Lung (tissue), 16 donors: ENCODE measurements around the gene RPL10A. TPM values are rescaled to one million over a fixed set of nuclear protein-coding genes. Genes with fewer than 3 reads are reported as not detected.

Source experiments
- ATAC-seq: fragments of 200-7000 bp; cut with Tn5 transposase; one replicate; pipeline ENCODE4 v1.9.1; 2020; ENCODE audit warnings: moderate number of reproducible peaks; ENCODE audit not compliant: insufficient read depth, low FRiP score
- DNase-seq, 3 donors: peaks; one replicate each; pipeline ENCODE4 v3.0.0-alpha.2; 2013 to 2017
- H3K27ac ChIP-seq, 2 donors: one replicate each; pipeline ENCODE4 v1.5.1; 2013; ENCODE audit warnings: mild to moderate bottlenecking in 2 of 2, moderate library complexity in 2 of 2, control low read depth in 1 of 2, inconsistent platforms in 1 of 2, low read depth in 1 of 2, low read length in 1 of 2
- H3K27me3 ChIP-seq, 3 donors: one replicate each; pipeline ENCODE4 v1.5.1; 2013; ENCODE audit warnings: low read length in 2 of 3; ENCODE audit not compliant: control insufficient read depth in 3 of 3, insufficient read depth in 3 of 3
- H3K36me3 ChIP-seq, 4 donors: one replicate each; pipeline ENCODE4 v1.5.1; 2013; ENCODE audit warnings: low read length in 4 of 4, mild to moderate bottlenecking in 1 of 4, moderate library complexity in 1 of 4; ENCODE audit not compliant: control insufficient read depth in 4 of 4, insufficient read depth in 4 of 4
- H3K4me1 ChIP-seq, 5 donors: one replicate each; pipeline ENCODE4 v1.5.1; 2013; ENCODE audit warnings: low read length in 5 of 5, mild to moderate bottlenecking in 2 of 5, moderate library complexity in 1 of 5; ENCODE audit not compliant: control insufficient read depth in 5 of 5, insufficient read depth in 5 of 5
- H3K4me3 ChIP-seq: one replicate; pipeline ENCODE4 v1.5.1; 2013; ENCODE audit warnings: mild to moderate bottlenecking, control low read depth, moderate library complexity
- H3K9ac ChIP-seq, 2 donors: one replicate each; pipeline ENCODE4 v1.5.1; 2013; ENCODE audit warnings: low read length in 2 of 2, control low read depth in 1 of 2; ENCODE audit not compliant: insufficient read depth in 1 of 2
- H3K9me3 ChIP-seq, 4 donors: one replicate each; pipeline ENCODE4 v1.5.1; 2013; ENCODE audit warnings: low read length in 3 of 4, mild to moderate bottlenecking in 1 of 4, moderate library complexity in 1 of 4; ENCODE audit not compliant: control insufficient read depth in 4 of 4, insufficient read depth in 3 of 4
- CTCF ChIP-seq: IDR thresholded peaks from 2 replicates; pipeline ENCODE4 v1.5.1; 2012; ENCODE audit warnings: mild to moderate bottlenecking; ENCODE audit errors: control extremely low read depth, extremely low read depth
- WGBS, 2 donors: extraction: QIAGEN DNeasy Blood & Tissue Kit; methylation state at CpG; one replicate each; pipeline ENCODE4 v1.1.7; 2013; 5-methylcytosine and 5-hydroxymethylcytosine counted together
- long read RNA-seq, 5 donors: transcript quantifications; one replicate each; lab custom pipeline, GENCODE V29; 2026
- polyA plus RNA-seq, 2 donors: library from polyadenylated mRNA; stranded (reverse); fragments of 200-250 nt; gene quantifications; one replicate each; pipeline ENCODE4 v1.2.1, GENCODE V29; 2013
- total RNA-seq, 2 donors: library from RNA; depleted of rRNA in 1 of 2; stranded (reverse); fragments of >200 nt in 1 of 2; gene quantifications; one replicate each; pipeline ENCODE4 v1.2.1, GENCODE V29; 2014 to 2021
- donor health status: control.
- donor health status: control.
- donor health status: Bipolar disorder and iron deficiency.
- donor health status: healthy.
- donor health status: DM: yes; HTN: yes; CAD: no.

The RPL10A gene
- total RNA-seq (1,000 to 10,000 TPM; 1,164 to 1,688 TPM), polyA plus RNA-seq (1,000 to 10,000 TPM in 1 of 2 donors, 100 to 1,000 TPM in 1; 986 to 1,885 TPM)
- long read RNA-seq, donor 1, transcript RPL10A-203 (5 exons, 1,069 nt), result minor isoform, 11 of 2,072 reads
- long read RNA-seq, donor 1, transcript RPL10A-204 (6 exons, 962 nt), result minor isoform, 9 of 2,072 reads
- long read RNA-seq, donor 1, transcript RPL10A-201 (6 exons, 716 nt), result major isoform, 1,329 of 2,072 reads
- long read RNA-seq, donor 1, transcript RPL10A-202 (5 exons, 1,063 nt), result minor isoform, 238 of 2,072 reads
- long read RNA-seq, donor 1, partial matches to known transcripts, result 396 of 2,072 reads
- long read RNA-seq, donor 1, other reads (novel, unspliced or antisense), result 89 of 2,072 reads
- long read RNA-seq, donor 2, transcript RPL10A-201 (6 exons, 716 nt), result major isoform, 642 of 960 reads
- long read RNA-seq, donor 2, transcript RPL10A-203 (5 exons, 1,069 nt), result minor isoform, 9 of 960 reads
- long read RNA-seq, donor 2, transcript RPL10A-202 (5 exons, 1,063 nt), result minor isoform, 66 of 960 reads
- long read RNA-seq, donor 2, partial matches to known transcripts, result 189 of 960 reads
- long read RNA-seq, donor 2, other reads (novel, unspliced or antisense), result 51 of 960 reads
- long read RNA-seq, donor 3, transcript RPL10A-201 (6 exons, 716 nt), result major isoform, 619 of 1,258 reads
- long read RNA-seq, donor 3, transcript RPL10A-202 (5 exons, 1,063 nt), result minor isoform, 210 of 1,258 reads
- long read RNA-seq, donor 3, transcript RPL10A-203 (5 exons, 1,069 nt), result minor isoform, 6 of 1,258 reads
- long read RNA-seq, donor 3, transcript RPL10A-204 (6 exons, 962 nt), result minor isoform, 7 of 1,258 reads
- long read RNA-seq, donor 3, partial matches to known transcripts, result 379 of 1,258 reads
- long read RNA-seq, donor 3, other reads (novel, unspliced or antisense), result 37 of 1,258 reads
- long read RNA-seq, donor 4, transcript RPL10A-203 (5 exons, 1,069 nt), result minor isoform, 6 of 974 reads
- long read RNA-seq, donor 4, transcript RPL10A-202 (5 exons, 1,063 nt), result minor isoform, 86 of 974 reads
- long read RNA-seq, donor 4, transcript RPL10A-204 (6 exons, 962 nt), result minor isoform, 5 of 974 reads
- long read RNA-seq, donor 4, transcript RPL10A-201 (6 exons, 716 nt), result major isoform, 606 of 974 reads
- long read RNA-seq, donor 4, partial matches to known transcripts, result 222 of 974 reads
- long read RNA-seq, donor 4, other reads (novel, unspliced or antisense), result 49 of 974 reads
- long read RNA-seq, donor 5, transcript RPL10A-203 (5 exons, 1,069 nt), result minor isoform, 7 of 2,142 reads
- long read RNA-seq, donor 5, transcript RPL10A-202 (5 exons, 1,063 nt), result minor isoform, 135 of 2,142 reads
- long read RNA-seq, donor 5, transcript RPL10A-204 (6 exons, 962 nt), result minor isoform, 11 of 2,142 reads
- long read RNA-seq, donor 5, transcript RPL10A-201 (6 exons, 716 nt), result major isoform, 1,508 of 2,142 reads
- long read RNA-seq, donor 5, partial matches to known transcripts, result 360 of 2,142 reads
- long read RNA-seq, donor 5, other reads (novel, unspliced or antisense), result 121 of 2,142 reads

GRCh38 chr6:35468181-35468979, at the start of gene RPL10A:
Gene RPL10A, plus strand, starts transcription at chr6:35468401. Its CDS starts 34 bp downstream, at chr6:35468435.
- Histone ChIP-seq H3K36me3 (peaks cover 0 to 39% (median 21%) of the 10 kb centered on the region in 4 donors), H3K9me3 (no peaks in the 10 kb centered on the region), H3K4me1 (peaks cover 0 to 16% (median 9%) of the 10 kb centered on the region in 5 donors), H3K27me3 (no peaks in the 10 kb centered on the region), H3K27ac (peak within 1 kb of the TSS; percentile 71 to 94), H3K9ac (peak within 1 kb of the TSS; percentile 87 to 91), H3K4me3 (peak within 1 kb of the TSS; percentile 86)
- WGBS, 2 donors, result 0% methylated on average over 85 to 86 of the region's 86 CpGs
- peak; percentile 94 for ATAC-seq
- peak; percentile 97 to 99 (median 98) for DNase-seq
- peak; percentile 91 for TF ChIP-seq CTCF

GRCh38 chr6:35419417-35419816, 48.8 kb upstream of the RPL10A start:
- peak; percentile 64 to 89 (median 79) for DNase-seq
- peaks cover 5 to 31% (median 15%) of the 10 kb centered on the region in 4 donors for H3K36me3 ChIP-seq
- no peaks in the 10 kb centered on the region for H3K27me3 ChIP-seq
- TF ChIP-seq CTCF, result no peak
- no peak for ATAC-seq
- no peak overlapping the region for H3K27ac ChIP-seq
- H3K9ac ChIP-seq, result no peak overlapping the region
- no peaks in the 10 kb centered on the region for H3K9me3 ChIP-seq
- WGBS, 2 donors, result 42 to 56% methylated on average over 5 of the region's 5 CpGs
- peaks cover 0 to 27% (median 7%) of the 10 kb centered on the region in 5 donors for H3K4me1 ChIP-seq
- no peak overlapping the region for H3K4me3 ChIP-seq

GRCh38 chr6:35419961-35420360, 48.2 kb upstream of the RPL10A start:
- peaks cover 8 to 34% (median 17%) of the 10 kb centered on the region in 4 donors for H3K36me3 ChIP-seq
- WGBS, 2 donors, result 95 to 97% methylated on average over 14 of the region's 14 CpGs
- no peak overlapping the region for H3K27ac ChIP-seq
- H3K4me1 ChIP-seq, result peaks cover 0 to 22% (median 2%) of the 10 kb centered on the region in 5 donors
- H3K9me3 ChIP-seq, result no peaks in the 10 kb centered on the region
- no peak overlapping the region for H3K4me3 ChIP-seq
- H3K27me3 ChIP-seq, result no peaks in the 10 kb centered on the region
- ATAC-seq (no peak), DNase-seq (no peak)
- no peak for TF ChIP-seq CTCF
- H3K9ac ChIP-seq, result no peak overlapping the region
